Neural crest cell (in vitro differentiated cells): ENCODE results near the gene RAB37. TPM values are rescaled to one million over a fixed set of nuclear protein-coding genes. Genes with fewer than 3 reads are reported as not detected.

ENCODE experiments used
- DNase-seq: peaks from one replicate; pipeline ENCODE4 v3.0.0; 2021; ENCODE audit warnings: low read depth, mixed read lengths, low spot score
- H3K27ac Mint-ChIP-seq: one replicate; pipeline ENCODE4 v1.8.0; 2021; ENCODE audit warnings: mild to moderate bottlenecking, mixed read lengths; ENCODE audit not compliant: unreplicated experiment
- H3K27me3 Mint-ChIP-seq: 2 replicates; pipeline ENCODE4 v1.8.0; 2021; ENCODE audit warnings: low read depth, mild to moderate bottlenecking, mixed read lengths
- H3K36me3 Mint-ChIP-seq: 2 replicates; pipeline ENCODE4 v1.8.0; 2021; ENCODE audit warnings: low read depth, mild to moderate bottlenecking, mixed read lengths
- H3K4me1 Mint-ChIP-seq: 2 replicates; pipeline ENCODE4 v1.8.0; 2021; ENCODE audit warnings: mixed read lengths
- H3K4me3 Mint-ChIP-seq: one replicate; pipeline ENCODE4 v1.8.0; 2021; ENCODE audit warnings: mild to moderate bottlenecking, mixed read lengths
- H3K9me3 Mint-ChIP-seq: 2 replicates; pipeline ENCODE4 v1.8.0; 2021; ENCODE audit warnings: mixed read lengths
- total RNA-seq: library from RNA; stranded (reverse); gene quantifications from 2 replicates; pipeline ENCODE4 v1.2.1, GENCODE V29; 2021
- TF ChIP-seq, protein P1 (sequence below): fragments of 200-600 bp; sonication (generic); conservative IDR thresholded peaks from 2 replicates; pipeline ENCODE4 v1.5.0; 2021; ENCODE audit warnings: antibody characterized with exemption, mild to moderate bottlenecking

RAB37 gene
- total RNA-seq, 1 donor from 2014 or later = not detected

DNA sequence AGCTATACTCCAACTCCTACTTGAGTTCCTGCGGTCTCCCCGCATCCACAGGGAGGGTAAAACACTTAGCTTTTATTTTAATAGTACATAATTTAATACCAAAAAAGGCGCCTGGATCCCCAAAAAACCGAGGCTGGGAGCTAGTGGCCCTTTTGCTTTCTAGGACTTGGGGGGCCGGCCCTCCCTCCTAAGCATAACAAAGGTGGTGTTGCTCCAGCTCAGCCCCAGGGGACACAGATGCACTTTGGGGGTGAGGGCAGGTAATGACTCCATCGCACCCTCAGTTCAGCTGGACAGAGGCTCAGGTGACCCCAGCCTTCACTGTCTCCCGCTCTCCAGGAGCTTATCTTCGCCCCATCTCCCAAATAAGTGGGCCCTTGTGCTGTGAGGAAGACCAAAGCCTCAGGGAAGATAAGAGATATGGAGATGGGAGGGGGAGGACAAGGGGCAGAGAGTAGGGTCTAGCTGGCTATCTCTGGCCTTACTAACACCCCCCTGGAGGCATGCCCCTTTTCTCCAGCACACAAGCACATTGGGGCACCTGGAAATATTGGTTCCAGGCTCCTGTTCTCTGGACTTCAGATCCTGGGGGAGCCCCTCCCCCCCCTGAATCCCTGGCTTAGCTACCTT is 8.6 kb downstream of the RAB37 start:
- no peak for DNase-seq
- H3K36me3 Mint-ChIP-seq = no peaks in the 10 kb centered on the region
- peaks cover 11% of the 10 kb centered on the region for H3K27me3 Mint-ChIP-seq
- no peak overlapping the region for H3K27ac Mint-ChIP-seq
- TF ChIP-seq, protein P1, sequence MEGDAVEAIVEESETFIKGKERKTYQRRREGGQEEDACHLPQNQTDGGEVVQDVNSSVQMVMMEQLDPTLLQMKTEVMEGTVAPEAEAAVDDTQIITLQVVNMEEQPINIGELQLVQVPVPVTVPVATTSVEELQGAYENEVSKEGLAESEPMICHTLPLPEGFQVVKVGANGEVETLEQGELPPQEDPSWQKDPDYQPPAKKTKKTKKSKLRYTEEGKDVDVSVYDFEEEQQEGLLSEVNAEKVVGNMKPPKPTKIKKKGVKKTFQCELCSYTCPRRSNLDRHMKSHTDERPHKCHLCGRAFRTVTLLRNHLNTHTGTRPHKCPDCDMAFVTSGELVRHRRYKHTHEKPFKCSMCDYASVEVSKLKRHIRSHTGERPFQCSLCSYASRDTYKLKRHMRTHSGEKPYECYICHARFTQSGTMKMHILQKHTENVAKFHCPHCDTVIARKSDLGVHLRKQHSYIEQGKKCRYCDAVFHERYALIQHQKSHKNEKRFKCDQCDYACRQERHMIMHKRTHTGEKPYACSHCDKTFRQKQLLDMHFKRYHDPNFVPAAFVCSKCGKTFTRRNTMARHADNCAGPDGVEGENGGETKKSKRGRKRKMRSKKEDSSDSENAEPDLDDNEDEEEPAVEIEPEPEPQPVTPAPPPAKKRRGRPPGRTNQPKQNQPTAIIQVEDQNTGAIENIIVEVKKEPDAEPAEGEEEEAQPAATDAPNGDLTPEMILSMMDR = no peak
- H3K4me1 Mint-ChIP-seq = peaks cover 49% of the 10 kb centered on the region
- H3K4me3 Mint-ChIP-seq = peak overlapping the region; percentile 27
- H3K9me3 Mint-ChIP-seq = no peaks in the 10 kb centered on the region

DNA sequence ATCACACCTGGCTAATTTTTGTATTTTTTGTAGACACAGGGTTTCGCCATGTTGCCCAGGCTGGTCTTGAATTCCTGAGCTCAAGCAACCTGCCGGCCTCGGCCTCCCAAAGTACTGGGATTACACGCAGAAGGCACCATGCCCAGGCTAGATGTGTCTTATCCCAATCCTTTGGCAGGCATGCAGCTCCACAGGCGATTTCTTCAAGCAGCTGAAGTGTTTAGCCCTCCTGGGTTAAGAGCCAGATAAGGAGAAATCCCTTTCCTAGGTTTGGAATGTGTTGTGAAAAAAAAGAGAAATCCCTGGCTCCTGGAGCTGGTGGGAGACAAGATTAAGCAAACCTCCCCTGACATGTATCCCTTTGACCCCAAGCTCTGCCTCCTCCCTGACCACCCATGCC is 9.3 kb downstream of the RAB37 start:
- TF ChIP-seq, protein P1 = no peak
- Mint-ChIP-seq H3K4me1 (peaks cover 56% of the 10 kb centered on the region), H3K4me3 (peak overlapping the region; percentile 86)

DNA sequence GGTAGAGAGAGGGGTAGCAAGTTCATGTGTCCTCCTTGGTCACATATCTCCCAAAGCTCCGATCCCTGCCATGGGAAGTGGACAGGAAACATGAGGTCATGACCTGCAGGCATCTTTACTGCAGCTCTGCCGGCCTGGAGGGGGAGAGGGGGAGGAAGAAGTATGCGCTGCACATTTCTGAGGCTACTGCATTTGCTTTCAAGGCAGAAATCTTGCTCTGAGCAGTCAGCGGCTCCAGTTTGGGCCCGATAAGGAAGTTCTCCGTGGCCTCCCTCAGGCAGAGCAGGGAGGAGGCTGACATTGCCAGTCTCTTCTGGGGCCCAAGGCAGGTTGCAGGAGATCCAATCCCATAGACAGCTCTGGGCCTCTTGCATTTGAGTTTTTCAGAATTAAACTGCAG is 9.9 kb downstream of the RAB37 start:
- Mint-ChIP-seq H3K4me3 (peak overlapping the region; percentile 86), H3K9me3 (no peaks in the 10 kb centered on the region), H3K4me1 (peaks cover 56% of the 10 kb centered on the region), H3K27ac (peak overlapping the region; percentile 95), H3K27me3 (peaks cover 7% of the 10 kb centered on the region), H3K36me3 (no peaks in the 10 kb centered on the region)
- TF ChIP-seq, protein P1 = no peak
- no peak for DNase-seq

More for the DNA sequence above, 9.3 kb downstream of the RAB37 start:
- Mint-ChIP-seq H3K36me3 (no peaks in the 10 kb centered on the region), H3K27ac (peak overlapping the region; percentile 95), H3K27me3 (peaks cover 9% of the 10 kb centered on the region), H3K9me3 (no peaks in the 10 kb centered on the region)
- DNase-seq = no peak

DNA sequence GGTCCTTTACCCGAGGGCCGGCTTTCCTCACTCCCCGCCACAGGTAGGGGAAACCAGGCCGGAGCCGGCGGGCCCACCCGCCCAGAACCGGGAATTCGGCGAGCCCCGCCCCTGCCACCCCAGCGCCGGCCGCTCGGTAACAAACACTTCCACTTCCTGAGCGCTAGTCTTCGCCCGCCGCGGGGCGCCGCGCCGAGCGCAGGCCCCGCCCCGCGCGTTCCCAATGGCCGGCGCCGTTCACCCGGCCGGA is 11.1 kb downstream of the RAB37 start:
- TF ChIP-seq, protein P1 = no peak
- peaks cover 60% of the 10 kb centered on the region for H3K4me1 Mint-ChIP-seq
- no peaks in the 10 kb centered on the region for H3K36me3 Mint-ChIP-seq
- no peak for DNase-seq
- H3K27me3 Mint-ChIP-seq = peaks cover 3% of the 10 kb centered on the region
- no peak overlapping the region for H3K27ac Mint-ChIP-seq
- H3K4me3 Mint-ChIP-seq = peak overlapping the region; percentile 86
- H3K9me3 Mint-ChIP-seq = no peaks in the 10 kb centered on the region

DNA sequence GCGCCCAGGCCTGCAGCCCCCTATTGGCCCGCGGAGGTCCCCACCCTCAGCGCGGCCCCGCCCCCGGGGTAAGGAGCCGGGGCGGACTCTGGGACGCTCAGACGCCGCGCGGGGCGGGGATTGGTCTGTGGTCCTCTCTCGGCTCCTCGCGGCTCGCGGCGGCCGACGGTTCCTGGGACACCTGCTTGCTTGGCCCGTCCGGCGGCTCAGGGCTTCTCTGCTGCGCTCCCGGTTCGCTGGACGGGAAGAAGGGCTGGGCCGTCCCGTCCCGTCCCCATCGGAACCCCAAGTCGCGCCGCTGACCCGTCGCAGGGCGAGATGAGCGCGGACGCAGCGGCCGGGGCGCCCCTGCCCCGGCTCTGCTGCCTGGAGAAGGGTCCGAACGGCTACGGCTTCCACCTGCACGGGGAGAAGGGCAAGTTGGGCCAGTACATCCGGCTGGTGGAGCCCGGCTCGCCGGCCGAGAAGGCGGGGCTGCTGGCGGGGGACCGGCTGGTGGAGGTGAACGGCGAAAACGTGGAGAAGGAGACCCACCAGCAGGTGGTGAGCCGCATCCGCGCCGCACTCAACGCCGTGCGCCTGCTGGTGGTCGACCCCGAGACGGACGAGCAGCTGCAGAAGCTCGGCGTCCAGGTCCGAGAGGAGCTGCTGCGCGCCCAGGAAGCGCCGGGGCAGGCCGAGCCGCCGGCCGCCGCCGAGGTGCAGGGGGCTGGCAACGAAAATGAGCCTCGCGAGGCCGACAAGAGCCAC is 11.6 kb downstream of the RAB37 start, which contains the start of gene NHERF1:
Gene NHERF1 (plus strand): TSS at position 100 of the 750 bp plus-strand sequence. CDS start 219 bp downstream, at position 319.
- DNase-seq = peak; percentile 91
- TF ChIP-seq, protein P1 = peak; percentile 56
- Mint-ChIP-seq H3K36me3 (no peaks in the 10 kb centered on the region), H3K27ac (peak within 1 kb of the TSS; percentile 81), H3K4me3 (peak within 1 kb of the TSS; percentile 98), H3K4me1 (peaks cover 59% of the 10 kb centered on the region), H3K9me3 (no peaks in the 10 kb centered on the region), H3K27me3 (no peaks in the 10 kb centered on the region)
